Activated T-cell treated with anti-CD3 and anti-CD28 coated beads, Interleukin-2, amount 50 U/mL, for 48 hours (primary cell): Measurements from ENCODE around the gene SSX2B.
"Not testable (repeated sequence)": the region's sequence is repeated elsewhere in the genome, so short reads cannot be mapped to it uniquely, and the experiment has no call there.

ENCODE experiments used
- DNase-seq, 2 experiments: peaks; one replicate each; pipeline ENCODE4 v3.0.0-alpha.2; 2020

SSX2B gene, protein sequence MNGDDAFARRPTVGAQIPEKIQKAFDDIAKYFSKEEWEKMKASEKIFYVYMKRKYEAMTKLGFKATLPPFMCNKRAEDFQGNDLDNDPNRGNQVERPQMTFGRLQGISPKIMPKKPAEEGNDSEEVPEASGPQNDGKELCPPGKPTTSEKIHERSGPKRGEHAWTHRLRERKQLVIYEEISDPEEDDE

DNA sequence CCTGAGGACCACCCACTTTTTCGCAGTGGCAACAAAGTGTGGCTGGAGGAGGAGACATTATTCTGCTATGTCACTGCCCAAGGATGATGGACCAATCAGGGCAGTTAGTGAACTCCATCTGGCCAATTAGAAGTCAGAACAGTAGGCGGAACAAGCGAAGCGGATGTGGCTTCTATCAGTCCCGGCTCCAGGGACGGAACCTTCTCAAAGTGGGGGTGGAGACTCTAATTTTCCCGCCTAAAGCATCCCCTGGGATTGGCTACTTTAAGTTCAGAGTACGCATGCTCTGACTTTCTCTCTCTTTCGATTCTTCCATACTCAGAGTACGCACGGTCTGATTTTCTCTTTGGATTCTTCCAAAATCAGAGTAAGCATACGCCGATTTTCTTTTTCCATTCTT lies at the start of gene SSX2B:
Gene SSX2B (plus strand): TSS at position 301 of the 400 bp plus-strand sequence. CDS start 1,429 bp downstream, outside the sequence.
- DNase-seq = not testable (repeated sequence)

DNA sequence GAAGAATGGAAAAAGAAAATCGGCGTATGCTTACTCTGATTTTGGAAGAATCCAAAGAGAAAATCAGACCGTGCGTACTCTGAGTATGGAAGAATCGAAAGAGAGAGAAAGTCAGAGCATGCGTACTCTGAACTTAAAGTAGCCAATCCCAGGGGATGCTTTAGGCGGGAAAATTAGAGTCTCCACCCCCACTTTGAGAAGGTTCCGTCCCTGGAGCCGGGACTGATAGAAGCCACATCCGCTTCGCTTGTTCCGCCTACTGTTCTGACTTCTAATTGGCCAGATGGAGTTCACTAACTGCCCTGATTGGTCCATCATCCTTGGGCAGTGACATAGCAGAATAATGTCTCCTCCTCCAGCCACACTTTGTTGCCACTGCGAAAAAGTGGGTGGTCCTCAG lies 44.0 kb upstream of the SSX2B start, which contains the start of gene SSX2:
Gene SSX2 (minus strand): TSS at position 101 of the 400 bp plus-strand sequence. CDS start 1,429 bp downstream, outside the sequence.
- DNase-seq = not testable (repeated sequence)

DNA sequence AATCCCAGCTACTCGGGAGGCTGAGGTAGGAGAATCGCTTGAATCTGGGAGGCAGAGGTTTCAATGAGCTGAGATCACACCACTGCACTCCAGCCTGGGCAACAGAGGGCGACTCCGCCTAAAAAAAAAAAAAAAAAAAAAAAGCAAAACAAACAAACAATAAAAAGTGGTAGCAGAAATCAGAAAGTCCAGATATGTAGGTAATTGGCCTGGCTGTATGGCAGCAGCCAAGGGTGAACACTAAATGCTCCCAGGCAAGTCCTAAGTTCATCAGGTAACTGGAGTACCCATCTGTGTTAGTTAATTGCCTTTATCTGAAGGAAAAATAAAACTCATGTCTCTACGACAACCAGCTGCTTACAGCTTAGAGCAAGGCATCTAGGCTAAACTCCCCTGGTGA lies 14.9 kb downstream of the SSX2B start:
- not testable (repeated sequence) for DNase-seq

DNA sequence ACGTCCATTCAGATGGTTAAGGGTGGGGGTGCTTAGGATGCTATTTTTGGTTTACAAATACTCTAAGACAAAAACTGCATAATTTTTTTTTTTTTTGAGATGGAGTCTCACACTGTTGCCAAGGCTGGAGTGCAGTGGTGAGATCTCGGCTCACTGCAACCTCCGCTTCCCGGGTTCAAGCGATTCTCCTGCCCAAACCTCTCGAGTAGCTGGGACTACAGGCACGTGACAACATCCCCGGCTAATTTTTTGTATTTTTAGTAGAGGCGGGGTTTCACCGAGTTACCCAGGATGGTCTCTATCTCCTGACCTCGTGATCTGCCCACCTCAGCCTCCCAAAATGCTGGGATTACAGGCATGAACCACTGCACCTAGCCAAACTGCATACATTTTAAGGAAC lies 22.5 kb downstream of the SSX2B start:
- not testable (repeated sequence) for DNase-seq

DNA sequence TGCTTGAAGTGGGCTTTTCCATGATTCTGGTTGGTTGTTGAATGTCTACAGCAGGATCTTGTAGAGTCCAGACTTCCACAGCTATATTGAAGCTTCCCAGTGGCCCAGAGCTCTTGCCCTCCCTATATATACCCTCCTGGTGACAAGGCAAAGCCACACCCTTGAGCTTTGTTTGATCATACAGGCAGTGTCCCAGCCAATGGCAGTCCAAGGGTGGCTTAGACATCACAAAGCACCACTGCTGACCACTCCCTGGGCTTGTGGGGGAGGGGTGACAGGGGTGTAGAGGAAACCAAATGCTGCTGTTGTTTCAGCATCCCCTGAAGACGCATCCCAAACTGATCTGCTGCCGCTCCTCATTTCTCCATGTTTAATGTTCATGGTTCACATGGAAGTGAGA lies 46.3 kb downstream of the SSX2B start, which contains the start of gene SPANXN5:
Gene SPANXN5 (minus strand): TSS at position 101 of the 400 bp plus-strand sequence. CDS start 79 bp downstream, at position 22.
- not testable (repeated sequence) for DNase-seq

DNA sequence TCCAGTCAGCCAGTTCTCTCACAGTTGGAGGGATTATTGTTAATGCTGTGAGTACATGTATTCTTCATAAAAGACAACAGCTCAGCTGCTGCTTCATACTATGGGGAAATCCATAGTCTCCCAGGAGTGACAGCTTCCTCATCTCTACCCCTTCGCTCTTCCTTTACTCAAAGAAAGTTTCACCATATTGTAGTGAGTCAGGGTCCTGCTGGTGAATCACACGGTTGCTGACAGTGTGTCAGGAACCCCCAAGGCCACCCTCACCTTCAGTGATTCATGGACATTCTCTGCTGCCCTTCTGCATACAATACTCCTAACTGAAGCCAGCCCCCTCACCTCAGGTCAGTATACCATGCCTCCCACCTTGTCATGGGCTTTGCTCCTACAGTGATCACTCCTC lies 53.8 kb downstream of the SSX2B start:
- DNase-seq = not testable (repeated sequence)
